Karpas-422 (cell line): ENCODE data around the gene TMEM187. TPM values are rescaled to one million over a fixed set of nuclear protein-coding genes. Genes with fewer than 3 reads are reported as not detected.

ENCODE experiments used
- DNase-seq: peaks from one replicate; pipeline ENCODE4 v3.0.0-alpha.2; 2015
- H2AFZ ChIP-seq: fragments of 200-600 bp; sonication (generic); 2 replicates; pipeline ENCODE4 v1.6.1; 2014; ENCODE audit warnings: antibody characterized with exemption, low read length, mixed read lengths
- H3K27ac ChIP-seq: fragments of 200-600 bp; sonication (generic); 2 replicates; pipeline ENCODE4 v1.5.1; 2014; ENCODE audit warnings: mild to moderate bottlenecking, low read length, moderate library complexity
- H3K27me3 ChIP-seq: fragments of 200-600 bp; sonication (generic); 2 replicates; pipeline ENCODE4 v1.6.1; 2014; ENCODE audit warnings: low read length, mixed read lengths
- H3K36me3 ChIP-seq: fragments of 200-600 bp; sonication (generic); 2 replicates; pipeline ENCODE4 v1.6.1; 2014; ENCODE audit warnings: low read length, mixed read lengths; ENCODE audit not compliant: insufficient read depth
- H3K4me1 ChIP-seq: fragments of 200-600 bp; sonication (generic); 2 replicates; pipeline ENCODE4 v1.6.1; 2014; ENCODE audit warnings: mild to moderate bottlenecking, low read length, mixed read lengths
- H3K4me2 ChIP-seq: fragments of 200-600 bp; sonication (generic); 2 replicates; pipeline ENCODE4 v1.6.1; 2014; ENCODE audit warnings: low read length, low read depth, mild to moderate bottlenecking; ENCODE audit not compliant: poor library complexity, severe bottlenecking
- H3K4me3 ChIP-seq: fragments of 200-600 bp; sonication (generic); 2 replicates; pipeline ENCODE4 v1.5.1; 2014; ENCODE audit warnings: mild to moderate bottlenecking, antibody characterized with exemption, low read length, mixed read lengths
- H3K79me2 ChIP-seq: fragments of 200-600 bp; sonication (generic); 2 replicates; pipeline ENCODE4 v1.6.1; 2014; ENCODE audit warnings: mild to moderate bottlenecking, low read length, mixed read lengths
- H3K9ac ChIP-seq: fragments of 200-600 bp; sonication (generic); 2 replicates; pipeline ENCODE4 v1.6.0; 2014; ENCODE audit warnings: low read length
- H3K9me2 ChIP-seq: fragments of 200-600 bp; sonication (generic), shearing (Covaris generic); replicated peaks from 2 replicates; pipeline ENCODE4 v1.6.0; 2014; ENCODE audit warnings: mild to moderate bottlenecking, low read length, moderate library complexity; ENCODE audit not compliant: insufficient read depth
- H3K9me3 ChIP-seq: fragments of 300-700, 200-600 bp; sonication (generic); 2 replicates; pipeline ENCODE4 v1.6.1; 2014; ENCODE audit warnings: low read length, mixed read lengths
- H4K20me1 ChIP-seq: fragments of 200-600 bp; sonication (generic); 2 replicates; pipeline ENCODE4 v1.6.1; 2014; ENCODE audit warnings: mild to moderate bottlenecking, antibody characterized with exemption, low read length, low read depth; ENCODE audit not compliant: insufficient read depth
- total RNA-seq: library from RNA; depleted of rRNA; stranded (reverse); fragments of >200 nt; shearing (Covaris generic); gene quantifications from 2 replicates; pipeline ENCODE4 v1.2.3, GENCODE V29; 2014; ENCODE audit warnings: low replicate concordance

The TMEM187 gene
- total RNA-seq, 1 experiment from 2014 or later = 1.5 TPM

DNA sequence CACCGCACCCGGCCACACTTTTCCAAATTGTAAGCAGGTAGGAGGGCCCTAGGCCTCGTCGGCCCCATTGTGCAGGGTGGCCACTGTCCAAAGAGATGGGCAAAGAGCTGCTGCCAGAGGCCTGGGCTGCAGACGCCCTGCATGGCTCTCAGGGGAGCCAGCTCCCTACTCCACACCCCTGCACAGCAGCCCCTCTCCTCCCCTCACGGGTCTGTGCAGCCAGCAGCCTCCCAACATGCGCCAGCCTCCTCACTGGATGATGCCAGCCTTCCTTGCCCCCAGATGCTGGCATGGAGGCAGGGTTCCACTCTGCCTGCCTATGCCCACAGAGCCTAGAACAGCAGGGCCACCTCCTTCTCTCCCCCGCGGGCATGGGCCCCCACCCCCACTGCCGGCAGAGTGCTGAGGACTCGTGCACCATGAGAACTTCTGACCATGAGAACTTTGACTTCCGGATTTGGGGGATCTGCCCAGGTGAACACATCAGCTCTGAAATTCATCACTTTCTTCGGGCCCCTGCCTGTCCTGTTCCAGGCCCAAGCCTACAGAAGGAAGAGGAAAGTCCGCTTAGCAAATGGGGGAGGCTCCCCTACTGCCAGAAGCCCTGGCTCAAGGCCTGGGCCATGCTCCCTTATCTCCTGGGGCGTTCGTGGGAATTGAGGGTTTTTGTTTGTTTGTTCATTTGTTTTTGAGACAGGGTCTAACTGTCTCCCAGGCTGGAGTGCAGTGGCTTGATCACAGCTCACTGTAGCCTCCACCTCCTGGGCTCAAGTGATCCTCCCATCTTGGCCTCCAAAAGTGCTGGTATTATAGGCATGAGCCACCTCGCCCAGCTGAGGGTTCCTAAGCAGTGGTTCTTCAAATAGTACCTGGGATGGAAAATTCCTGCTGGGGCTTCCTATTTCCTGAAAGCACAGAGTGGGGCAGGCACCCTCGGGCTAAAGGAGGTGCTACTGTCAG is 39.1 kb downstream of the TMEM187 start:
- Histone ChIP-seq H4K20me1 (peaks cover 5% of the 10 kb centered on the region; the same call in 1 of the 2 replicates), H3K79me2 (no peaks in the 10 kb centered on the region), H3K27ac (no peak overlapping the region), H3K4me2 (no peak overlapping the region), H3K9me2 (no peaks in the 10 kb centered on the region), H3K4me1 (no peaks in the 10 kb centered on the region), H3K4me3 (no peak overlapping the region), H3K9me3 (no peaks in the 10 kb centered on the region), H3K9ac (no peak overlapping the region), H3K27me3 (no peaks in the 10 kb centered on the region), H3K36me3 (peaks cover 3% of the 10 kb centered on the region; the same call in 1 of the 2 replicates), H2AFZ (no peak overlapping the region)
- DNase-seq = no peak

DNA sequence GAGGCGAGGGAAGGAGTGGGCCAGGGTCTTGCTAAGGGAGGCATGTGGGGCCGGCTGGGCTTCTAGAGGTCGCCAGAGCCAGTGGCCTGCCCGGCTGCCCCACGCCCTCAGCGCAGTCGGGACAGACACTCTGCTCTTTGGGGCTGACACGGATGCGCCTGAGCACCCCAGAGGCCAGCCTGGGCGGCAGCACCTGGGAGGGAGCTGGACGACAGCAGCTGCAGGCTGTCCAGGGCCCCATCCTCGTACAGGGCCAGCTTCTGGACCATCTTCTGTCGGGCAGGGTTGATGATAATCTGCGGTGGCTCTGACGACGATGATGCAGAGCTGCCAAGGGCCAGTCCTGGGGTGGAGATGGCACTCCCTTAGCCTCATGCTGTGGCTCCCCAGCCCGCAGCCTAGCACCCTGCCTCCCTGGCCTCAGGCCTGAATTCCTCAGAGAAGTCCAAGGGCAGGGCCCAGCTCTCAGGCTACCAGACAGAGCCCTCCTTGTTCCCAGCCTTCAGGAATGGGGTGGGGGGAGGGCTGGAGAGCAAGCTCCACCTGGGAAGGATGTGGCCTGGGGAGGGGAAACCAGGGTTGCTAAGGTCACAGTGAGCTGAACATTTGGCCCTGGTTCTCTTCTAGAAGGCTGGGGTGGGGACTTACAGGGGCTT is 39.9 kb downstream of the TMEM187 start:
- no peak for DNase-seq
- Histone ChIP-seq H3K4me2 (no peak overlapping the region), H3K4me3 (no peak overlapping the region), H3K9me2 (no peaks in the 10 kb centered on the region), H3K36me3 (peaks cover 3% of the 10 kb centered on the region; the same call in 1 of the 2 replicates), H3K27me3 (no peaks in the 10 kb centered on the region), H3K4me1 (no peaks in the 10 kb centered on the region), H3K9me3 (no peaks in the 10 kb centered on the region), H4K20me1 (peaks cover 5% of the 10 kb centered on the region; the same call in 1 of the 2 replicates), H3K27ac (no peak overlapping the region), H2AFZ (no peak overlapping the region), H3K9ac (no peak overlapping the region), H3K79me2 (peaks cover 3% of the 10 kb centered on the region; the same call in 1 of the 2 replicates)

DNA sequence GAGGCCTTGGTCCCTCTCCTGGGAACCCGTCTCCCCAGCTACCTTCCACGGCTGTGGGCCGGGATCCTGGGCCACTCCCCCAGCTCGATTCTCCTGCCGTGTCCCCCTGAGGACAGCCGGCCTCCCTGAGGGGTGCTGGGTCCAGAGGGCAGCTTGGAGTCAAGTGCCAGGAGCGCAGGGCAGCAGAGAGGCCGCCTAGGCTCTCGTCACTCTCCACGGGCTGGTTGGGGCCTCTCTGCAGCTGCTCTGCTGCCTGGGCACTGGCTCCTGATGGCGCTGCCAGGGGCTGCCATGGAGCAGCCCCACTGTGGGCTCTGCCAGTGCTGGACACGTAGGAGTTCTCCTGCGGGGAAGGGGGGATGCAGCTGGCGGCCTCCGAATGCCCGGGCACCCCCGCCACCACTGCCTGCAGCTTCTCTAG is 40.5 kb downstream of the TMEM187 start:
- no peak overlapping the region for H3K9ac ChIP-seq

DNA sequence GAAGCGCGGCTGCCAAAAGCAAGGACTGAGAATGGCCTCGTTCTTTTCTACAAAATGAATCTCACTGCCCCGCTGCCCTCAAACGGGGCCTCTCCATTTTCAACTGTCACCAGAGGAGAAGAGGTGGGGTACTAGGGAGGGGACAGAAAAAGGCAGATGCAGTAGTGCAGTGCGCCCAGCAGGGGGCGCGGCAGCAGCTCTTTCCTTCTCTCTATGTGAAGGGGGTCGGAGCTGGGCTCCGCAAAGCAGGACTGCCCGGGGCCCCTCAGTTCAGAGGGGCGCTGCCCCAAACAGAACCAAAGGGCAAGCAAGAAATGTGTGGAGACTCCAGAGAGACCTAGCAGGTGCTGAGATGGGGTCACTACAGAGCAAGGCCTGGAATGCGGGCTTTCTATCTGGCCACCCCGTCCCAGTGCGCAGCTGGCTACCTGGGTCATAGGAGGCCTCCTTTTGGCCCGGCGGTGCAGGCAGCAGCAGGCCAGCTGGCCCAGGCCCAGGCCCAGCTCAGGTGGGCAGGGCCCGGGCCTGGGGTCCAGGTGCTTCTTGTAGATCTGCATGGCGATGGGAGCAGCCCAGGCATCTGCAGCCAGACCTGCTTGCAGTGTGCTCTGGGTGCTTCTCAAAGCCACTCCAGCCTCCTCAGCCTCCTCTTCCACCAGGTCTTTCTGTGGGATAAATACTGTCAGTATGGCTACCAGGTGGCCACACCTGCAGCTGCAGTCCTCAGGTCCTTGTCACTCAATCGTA is 41.2 kb downstream of the TMEM187 start:
- no peaks in the 10 kb centered on the region for H3K9me3 ChIP-seq
- H3K4me2 ChIP-seq = no peak overlapping the region
- no peak overlapping the region for H2AFZ ChIP-seq
- peaks cover 7% of the 10 kb centered on the region for H3K4me1 ChIP-seq
- H3K9me2 ChIP-seq = no peaks in the 10 kb centered on the region
- H3K36me3 ChIP-seq = peaks cover 3% of the 10 kb centered on the region; the same call in 1 of the 2 replicates
- no peak overlapping the region for H3K9ac ChIP-seq
- H4K20me1 ChIP-seq = peaks cover 5% of the 10 kb centered on the region; the same call in 1 of the 2 replicates
- peaks cover 14% of the 10 kb centered on the region for H3K79me2 ChIP-seq
- H3K27ac ChIP-seq = no peak overlapping the region
- H3K4me3 ChIP-seq = no peak overlapping the region
- H3K27me3 ChIP-seq = no peaks in the 10 kb centered on the region
- peak; percentile 81 for DNase-seq

More for the DNA sequence above, 40.5 kb downstream of the TMEM187 start:
- Histone ChIP-seq H3K9me2 (no peaks in the 10 kb centered on the region), H3K9me3 (no peaks in the 10 kb centered on the region), H2AFZ (no peak overlapping the region), H3K4me3 (no peak overlapping the region), H3K4me2 (no peak overlapping the region), H3K79me2 (peaks cover 6% of the 10 kb centered on the region), H3K27ac (no peak overlapping the region), H3K27me3 (no peaks in the 10 kb centered on the region), H4K20me1 (peaks cover 5% of the 10 kb centered on the region; the same call in 1 of the 2 replicates), H3K36me3 (peaks cover 3% of the 10 kb centered on the region; the same call in 1 of the 2 replicates), H3K4me1 (peaks cover 3% of the 10 kb centered on the region)
- DNase-seq = no peak

DNA sequence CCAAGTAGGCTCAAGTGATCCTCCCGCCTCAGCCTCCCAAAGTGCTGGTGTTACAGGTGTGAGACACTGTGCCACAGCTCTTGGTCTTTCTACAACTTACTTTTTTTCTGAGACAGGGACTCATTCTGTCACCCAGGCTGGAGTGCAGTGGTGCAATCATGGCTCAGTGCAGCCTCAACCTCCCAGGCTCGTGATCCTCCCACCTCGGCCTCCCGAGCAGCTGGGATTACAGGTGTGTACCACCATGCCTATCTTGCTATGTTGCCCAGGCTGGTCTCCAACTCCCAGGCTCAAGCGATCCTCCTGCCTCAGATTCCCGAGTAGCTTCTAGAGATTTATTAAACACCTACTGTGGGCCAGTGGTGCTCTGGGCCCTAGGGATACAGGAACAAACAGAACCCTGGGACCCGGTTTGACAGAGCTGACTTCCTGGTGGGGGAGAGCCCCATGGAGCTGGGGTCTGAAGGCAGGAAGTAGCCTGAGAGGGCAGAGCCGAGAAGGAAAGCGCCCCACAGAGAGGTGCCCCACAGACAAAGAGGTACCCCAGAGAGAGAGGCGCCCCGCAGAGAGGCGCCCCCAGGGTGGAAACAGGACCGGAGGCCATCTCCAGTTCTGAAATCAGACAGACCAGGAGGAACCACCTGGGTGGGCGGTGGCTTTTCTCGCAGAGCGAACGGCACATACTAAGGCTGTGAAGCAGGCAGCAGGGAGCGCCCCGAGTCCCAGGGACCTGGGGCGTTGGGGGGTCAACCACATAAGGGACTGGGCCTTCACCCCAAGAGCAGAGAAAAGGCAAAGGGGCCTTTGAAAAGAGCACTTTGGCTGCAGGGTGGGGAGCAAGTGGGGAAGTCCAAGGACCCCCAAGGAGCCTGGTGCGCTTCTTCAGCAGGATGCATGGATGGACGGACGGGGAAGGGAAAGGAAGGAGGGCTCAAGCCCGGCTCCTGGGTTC is 42.2 kb downstream of the TMEM187 start:
- peaks cover 5% of the 10 kb centered on the region; the same call in 1 of the 2 replicates for H4K20me1 ChIP-seq
- no peaks in the 10 kb centered on the region for H3K27me3 ChIP-seq
- H3K27ac ChIP-seq = no peak overlapping the region
- H3K4me3 ChIP-seq = no peak overlapping the region
- no peaks in the 10 kb centered on the region for H3K9me3 ChIP-seq
- peaks cover 3% of the 10 kb centered on the region; the same call in 1 of the 2 replicates for H3K36me3 ChIP-seq
- H3K79me2 ChIP-seq = peaks cover 20% of the 10 kb centered on the region
- no peak for DNase-seq
- no peak overlapping the region for H2AFZ ChIP-seq
- no peaks in the 10 kb centered on the region for H3K9me2 ChIP-seq
- no peak overlapping the region for H3K9ac ChIP-seq
- H3K4me1 ChIP-seq = peaks cover 7% of the 10 kb centered on the region
- no peak overlapping the region for H3K4me2 ChIP-seq

DNA sequence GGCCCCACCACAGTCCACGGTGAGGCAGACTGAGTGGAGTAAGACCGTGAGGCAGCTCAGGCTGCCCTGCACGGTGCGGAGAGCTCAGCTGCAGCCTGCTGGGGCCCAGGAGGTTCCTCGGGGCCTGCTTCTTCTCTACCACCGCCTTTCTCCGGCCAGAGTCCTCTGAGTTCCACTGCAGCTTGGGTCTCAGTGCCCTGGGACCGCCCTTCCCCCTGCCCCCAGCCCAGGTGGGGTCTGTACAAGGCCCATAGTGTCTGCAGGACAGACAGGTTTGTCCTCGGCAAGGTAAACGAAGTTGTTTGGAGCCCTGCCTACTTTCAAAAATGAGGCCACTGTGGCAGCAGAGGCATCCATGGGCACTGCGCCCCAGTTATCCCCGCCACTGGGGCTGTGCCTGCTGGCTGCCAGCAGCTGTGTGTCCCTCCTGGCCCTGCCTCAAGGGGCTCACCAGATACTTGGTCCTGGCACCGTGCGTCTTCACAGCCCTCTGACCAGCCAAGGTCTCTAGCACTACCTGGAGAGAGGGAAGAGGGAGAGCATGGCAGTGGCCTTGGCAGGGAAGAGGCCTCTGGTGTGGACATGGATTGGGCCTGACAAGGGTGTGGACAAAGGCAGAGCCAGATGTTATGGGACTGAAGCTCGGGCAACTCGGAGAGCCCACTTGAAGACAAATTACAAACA is 43.2 kb downstream of the TMEM187 start:
- H3K36me3 ChIP-seq = peaks cover 3% of the 10 kb centered on the region; the same call in 1 of the 2 replicates
- H3K9me2 ChIP-seq = no peaks in the 10 kb centered on the region
- H2AFZ ChIP-seq = no peak overlapping the region
- no peak overlapping the region for H3K4me2 ChIP-seq
- H3K9me3 ChIP-seq = no peaks in the 10 kb centered on the region
- H3K27me3 ChIP-seq = no peaks in the 10 kb centered on the region
- H3K4me3 ChIP-seq = no peak overlapping the region
- H3K79me2 ChIP-seq = peaks cover 20% of the 10 kb centered on the region
- peaks cover 5% of the 10 kb centered on the region; the same call in 1 of the 2 replicates for H4K20me1 ChIP-seq
- no peak overlapping the region for H3K9ac ChIP-seq
- no peak for DNase-seq
- H3K4me1 ChIP-seq = peaks cover 9% of the 10 kb centered on the region
- H3K27ac ChIP-seq = no peak overlapping the region
